HepG2 (cell line): ENCODE data around the gene FARSB. TPM values are rescaled to one million over a fixed set of nuclear protein-coding genes. Genes with fewer than 3 reads are reported as not detected.

Experiments used
- BCL3 ChIP-seq: sonication (generic); formaldehyde crosslinking; IDR thresholded peaks from 2 replicates; pipeline ENCODE4 v1.5.1; 2020; ENCODE audit warnings: mild to moderate bottlenecking, missing genetic modification reagents, moderate library complexity
- EHMT2 ChIP-seq: fragments of 200-600 bp; sonication (generic); IDR thresholded peaks from 2 replicates; pipeline ENCODE4 v1.7.0; 2017; ENCODE audit warnings: antibody characterized with exemption, low read depth, low read length, borderline replicate concordance
- FOXK2 ChIP-seq: fragments of 450-650 bp; IDR thresholded peaks from 2 replicates; pipeline ENCODE4 v1.6.1; 2016
- FOXM1 ChIP-seq: sonication (generic); formaldehyde crosslinking; IDR thresholded peaks from 2 replicates; pipeline ENCODE4 v1.5.0; 2020; ENCODE audit warnings: missing genetic modification reagents
- IRF2 ChIP-seq: IDR thresholded peaks from 2 replicates; pipeline ENCODE4 v1.6.1; 2018; ENCODE audit warnings: missing genetic modification reagents, missing compliant biosample characterization
- MYC ChIP-seq: sonication (generic); formaldehyde crosslinking; IDR thresholded peaks from 2 replicates; pipeline ENCODE4 v1.9.0; 2021; ENCODE audit warnings: missing genetic modification reagents, borderline replicate concordance
- TGIF2 ChIP-seq: IDR thresholded peaks from 2 replicates; pipeline ENCODE4 v1.6.1; 2016; ENCODE audit warnings: control low read depth, missing compliant biosample characterization
- TRAFD1 ChIP-seq: sonication (generic); formaldehyde crosslinking; IDR thresholded peaks from 2 replicates; pipeline ENCODE4 v1.5.1; 2020; ENCODE audit warnings: missing genetic modification reagents, mild to moderate bottlenecking, borderline replicate concordance
- WIZ ChIP-seq: sonication (generic); formaldehyde crosslinking; IDR thresholded peaks from 2 replicates; pipeline ENCODE4 v1.5.1; 2020; ENCODE audit warnings: mild to moderate bottlenecking, missing genetic modification reagents
- ZBTB25 ChIP-seq: IDR thresholded peaks from 2 replicates; pipeline ENCODE4 v1.6.1; 2018; ENCODE audit warnings: missing genetic modification reagents
- ZBTB4 ChIP-seq: sonication (generic); formaldehyde crosslinking; IDR thresholded peaks from 2 replicates; pipeline ENCODE4 v1.4.0; 2020; ENCODE audit warnings: missing genetic modification reagents, mild to moderate bottlenecking, borderline replicate concordance
- ZNF468 ChIP-seq: sonication (generic); formaldehyde crosslinking; IDR thresholded peaks from 2 replicates; pipeline ENCODE4 v1.8.0; 2022; ENCODE audit warnings: mild to moderate bottlenecking, moderate library complexity, missing genetic modification reagents
- ZNF484 ChIP-seq: sonication (generic); formaldehyde crosslinking; IDR thresholded peaks from 2 replicates; pipeline ENCODE4 v1.5.1; 2020; ENCODE audit warnings: mild to moderate bottlenecking, low read depth, missing genetic modification reagents, borderline replicate concordance
- ZNF609 ChIP-seq: sonication (generic); formaldehyde crosslinking; IDR thresholded peaks from 2 replicates; pipeline ENCODE4 v1.4.0; 2020; ENCODE audit warnings: mild to moderate bottlenecking, missing genetic modification reagents, borderline replicate concordance
- ZNF773 ChIP-seq: sonication (generic); formaldehyde crosslinking; IDR thresholded peaks from 2 replicates; pipeline ENCODE4 v1.4.0; 2020; ENCODE audit warnings: missing genetic modification reagents, borderline replicate concordance
- polyA plus RNA-seq, 8 experiments: library from polyadenylated mRNA; depleted of rRNA in 3 of 8; stranded (reverse) in 7 of 8; unstranded in 1 of 8; fragments of >200 nt; fragmentation: Illumina TruSeq in 4 of 8; extraction: Trizol in 4 of 8; gene quantifications; 2 replicates each; pipeline versions ENCODE4 v1.2.1 to v1.2.3, GENCODE V29; 2011 to 2016; ENCODE audit warnings: low read depth in 4 of 8, missing spikeins in 1 of 8, mixed read lengths in 1 of 8; ENCODE audit not compliant: insufficient read depth in 1 of 8
- total RNA-seq, 5 experiments: library from RNA; depleted of rRNA; stranded (reverse); fragments of >200 nt; fragmentation: Illumina TruSeq; extraction: Trizol; gene quantifications; 2 replicates each; pipeline ENCODE4 v1.2.3, GENCODE V29; 2016; ENCODE audit warnings: low read depth in 1 of 5

FARSB gene
- total and polyA plus RNA-seq, 2 of the 13 experiments (the other 11 are each of a cell fraction or from before 2014, with no cell fraction given): 23.3 to 45.9 TPM

- TF ChIP-seq ZNF773 (CRISPR knock-in tag) (no peak), FOXK2 (peak; percentile 34; the same call in 1 of the 2 replicates), ZNF468 (CRISPR knock-in tag) (no peak; the same call in 1 of the 2 replicates), MYC (peak; percentile 98), ZBTB25 (no peak), WIZ (CRISPR knock-in tag) (no peak), ZNF609 (CRISPR knock-in tag) (no peak; the same call in 1 of the 2 replicates), IRF2 (CRISPR knock-in tag) (peak; percentile 8; the same call in 1 of the 2 replicates), FOXM1 (CRISPR knock-in tag) (no peak), ZBTB4 (peak; percentile 82; the same call in 1 of the 2 replicates), EHMT2 (no peak), TRAFD1 (no peak), BCL3 (CRISPR knock-in tag) (peak; percentile 92; the same call in 1 of the 2 replicates), TGIF2 (peak; percentile 99), ZNF484 (CRISPR knock-in tag) (no peak)
Measured at GRCh38 chr2:222655787-222656525, at the start of gene FARSB (continued).
